GM19324 (cell line): Measurements from ENCODE around the gene INHBE.
"Not testable (repeated sequence)": the region's sequence is repeated elsewhere in the genome, so short reads cannot be mapped to it uniquely, and the experiment has no call there.

Experiments used
- ATAC-seq: cut with Tn5 transposase; IDR thresholded peaks from one replicate; pipeline ENCODE4 v1.9.1; 2021; ENCODE audit warnings: mild to moderate bottlenecking, moderate library complexity; ENCODE audit not compliant: unreplicated experiment, low FRiP score

Gene INHBE

GRCh38 chr12:57439762-57440266, 15.3 kb upstream of the INHBE start:
- ATAC-seq = no peak

DNA sequence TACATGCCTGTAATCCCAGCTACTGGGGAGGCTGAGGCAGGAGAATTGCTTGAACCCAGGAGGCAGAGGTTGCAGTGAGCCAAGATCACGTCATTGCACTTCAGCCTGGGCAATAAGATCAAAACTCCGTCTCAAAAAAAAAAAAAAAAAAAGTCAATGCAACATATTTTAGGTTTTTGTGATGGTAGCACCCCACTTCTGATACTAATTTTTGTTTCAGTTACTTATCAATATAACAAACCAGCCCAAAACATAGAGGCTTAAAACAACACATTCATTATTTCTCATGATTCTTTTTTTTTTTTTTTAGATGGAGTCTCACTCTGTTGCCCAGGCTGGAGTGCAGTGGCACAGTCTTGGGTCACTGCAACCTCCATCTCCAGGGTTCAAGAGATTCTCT, 13.7 kb upstream of the INHBE start:
- ATAC-seq = not testable (repeated sequence)

GRCh38 chr12:57441846-57442427, 13.2 kb upstream of the INHBE start:
- ATAC-seq = no peak

DNA sequence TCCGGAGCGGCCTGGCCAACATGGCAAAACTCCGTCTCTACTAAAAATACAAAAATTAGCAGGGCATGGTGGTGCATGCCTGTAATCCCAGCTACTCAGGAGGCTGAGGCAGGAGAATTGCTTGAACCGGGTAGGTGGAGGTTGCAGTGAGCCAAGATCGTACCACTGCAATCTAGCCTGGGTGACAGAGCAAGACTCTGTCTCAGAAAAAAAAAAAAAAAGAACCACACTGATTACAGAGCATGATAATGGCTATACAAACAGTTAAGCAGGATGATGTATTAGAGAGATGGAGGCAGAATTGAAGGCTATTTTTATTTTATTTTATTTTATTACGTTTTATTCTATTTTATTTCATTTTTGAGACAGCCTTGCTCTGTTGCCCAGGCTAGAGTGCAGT, 10.8 kb upstream of the INHBE start:
- not testable (repeated sequence) for ATAC-seq

DNA sequence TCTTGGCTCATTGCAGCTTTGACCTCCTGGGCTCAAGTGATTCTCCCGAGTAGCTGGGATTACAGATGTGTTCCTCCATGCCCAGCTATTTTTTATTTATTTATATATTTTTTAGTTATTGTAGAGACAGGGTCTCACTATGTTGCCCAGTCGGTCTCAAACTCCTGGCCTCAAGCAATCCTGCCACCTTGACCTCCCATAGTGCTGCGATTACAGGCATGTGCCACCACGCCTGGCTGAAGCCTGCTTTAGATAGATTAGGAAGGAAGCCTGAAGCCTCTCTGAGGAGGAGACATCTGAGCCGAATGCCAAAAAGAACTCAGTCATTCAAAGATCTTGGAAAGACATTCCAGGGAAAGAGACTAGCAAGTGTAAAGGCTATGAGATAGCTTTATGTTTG, 10.4 kb upstream of the INHBE start:
- no peak for ATAC-seq

DNA sequence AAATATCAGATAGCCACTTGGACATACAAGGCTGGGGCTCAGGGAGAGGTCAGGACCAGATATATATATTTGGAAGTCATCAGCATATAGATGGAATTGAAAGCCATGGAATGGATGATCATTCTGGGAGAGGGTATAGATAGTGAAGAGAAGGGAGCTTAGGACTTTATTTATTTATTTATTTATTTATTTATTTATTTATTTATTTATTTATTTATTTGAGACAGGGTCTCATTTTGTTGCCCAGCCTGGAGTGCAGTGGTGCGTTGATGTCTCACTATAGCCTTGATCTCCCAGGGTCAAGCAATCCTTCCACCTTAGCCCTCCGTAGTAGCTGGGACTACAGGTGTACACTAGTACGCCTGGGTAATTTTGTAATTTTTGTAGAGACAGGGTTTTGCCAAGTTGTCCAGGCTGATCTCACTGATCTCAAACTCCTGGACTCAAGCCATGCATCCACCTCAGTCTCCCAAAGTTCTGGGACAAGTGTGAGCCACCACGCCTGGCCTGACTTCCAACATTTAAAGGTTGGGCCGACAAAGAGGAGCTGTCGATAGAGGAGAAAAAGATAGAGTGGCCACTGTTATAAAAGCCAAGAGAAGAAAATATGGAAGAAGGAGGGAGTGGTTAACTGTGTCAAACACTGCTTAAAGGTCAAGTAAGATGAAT, 8.7 kb upstream of the INHBE start:
- no peak for ATAC-seq

GRCh38 chr12:57448669-57449068, 6.4 kb upstream of the INHBE start:
- no peak for ATAC-seq

DNA sequence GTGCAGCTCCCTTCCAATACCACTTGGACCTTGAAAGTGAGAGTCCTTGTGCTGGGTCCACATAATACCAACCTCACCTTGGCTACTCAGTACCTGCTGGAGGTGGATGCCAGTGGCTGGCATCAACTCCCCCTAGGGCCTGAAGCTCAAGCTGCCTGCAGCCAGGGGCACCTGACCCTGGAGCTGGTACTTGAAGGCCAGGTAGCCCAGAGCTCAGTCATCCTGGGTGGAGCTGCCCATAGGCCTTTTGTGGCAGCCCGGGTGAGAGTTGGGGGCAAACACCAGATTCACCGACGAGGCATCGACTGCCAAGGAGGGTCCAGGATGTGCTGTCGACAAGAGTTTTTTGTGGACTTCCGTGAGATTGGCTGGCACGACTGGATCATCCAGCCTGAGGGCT, 5.7 kb upstream of the INHBE start:
- no peak for ATAC-seq

GRCh38 chr12:57450057-57450456, 5.0 kb upstream of the INHBE start:
- ATAC-seq = no peak

DNA sequence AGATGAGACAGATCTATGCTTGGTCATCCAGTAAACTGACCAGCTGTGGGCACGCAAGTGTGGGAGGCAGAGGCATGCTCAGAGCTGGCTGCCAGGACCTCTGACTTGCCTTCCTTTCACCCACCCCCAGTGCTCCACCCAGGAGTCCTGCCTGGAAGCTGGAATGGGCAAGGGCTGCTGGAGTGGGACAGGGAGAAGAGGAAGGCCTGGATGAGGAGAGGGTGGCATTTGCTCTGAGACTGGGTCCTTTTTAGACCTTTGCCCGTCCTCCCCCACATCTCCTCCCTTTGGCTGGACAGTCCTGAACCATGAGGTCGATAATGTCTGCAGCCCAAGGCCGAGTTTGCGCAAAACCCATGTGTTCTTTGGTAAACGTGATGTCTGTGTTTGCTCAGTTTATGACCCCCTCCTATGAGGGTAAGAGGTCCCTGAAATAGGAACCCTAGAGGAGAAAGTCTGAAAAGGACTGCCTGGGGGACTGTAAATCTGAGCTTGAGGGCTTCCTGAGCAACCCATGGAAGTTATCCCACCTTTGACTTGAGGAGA, 3.8 kb upstream of the INHBE start:
- no peak for ATAC-seq

DNA sequence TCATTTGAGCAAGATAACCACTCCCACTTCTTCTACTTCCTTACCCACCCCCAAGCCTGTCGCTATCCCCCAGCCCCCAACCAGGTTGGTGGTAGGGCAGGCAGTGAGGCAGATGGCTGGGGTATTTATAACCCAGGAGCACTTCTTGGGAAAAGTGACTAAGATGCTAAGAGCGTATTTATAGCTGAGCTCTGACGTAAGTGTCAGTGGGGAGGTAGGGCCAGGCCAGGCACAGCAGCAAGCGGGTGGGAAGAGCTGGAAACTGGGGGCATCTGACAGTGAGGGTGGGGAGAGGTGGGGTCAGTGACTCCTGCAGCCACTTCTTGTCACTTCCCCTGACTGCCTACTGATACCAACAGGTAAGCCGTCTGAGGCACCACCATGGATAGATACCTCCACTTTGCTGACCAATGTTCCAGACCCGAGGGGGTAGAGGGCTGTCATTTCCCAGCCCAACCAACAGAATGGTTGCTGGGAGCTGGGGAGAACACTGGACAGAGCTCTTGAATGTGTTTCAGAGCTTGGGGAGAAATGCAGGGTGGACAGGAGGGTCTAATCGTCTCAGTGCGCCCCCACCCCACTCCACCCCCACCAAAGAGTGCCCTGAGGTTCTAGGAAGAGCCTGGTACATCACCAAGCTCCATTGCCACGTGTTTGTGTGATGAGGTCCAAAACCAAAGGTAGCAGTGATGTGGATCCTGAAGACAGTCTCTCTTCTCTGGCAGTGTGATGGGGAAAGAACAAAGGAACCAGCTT, 2.7 kb upstream of the INHBE start:
- ATAC-seq = no peak

- ATAC-seq = no peak
Observed at GRCh38 chr12:57452937-57453509, 2.1 kb upstream of the INHBE start.

DNA sequence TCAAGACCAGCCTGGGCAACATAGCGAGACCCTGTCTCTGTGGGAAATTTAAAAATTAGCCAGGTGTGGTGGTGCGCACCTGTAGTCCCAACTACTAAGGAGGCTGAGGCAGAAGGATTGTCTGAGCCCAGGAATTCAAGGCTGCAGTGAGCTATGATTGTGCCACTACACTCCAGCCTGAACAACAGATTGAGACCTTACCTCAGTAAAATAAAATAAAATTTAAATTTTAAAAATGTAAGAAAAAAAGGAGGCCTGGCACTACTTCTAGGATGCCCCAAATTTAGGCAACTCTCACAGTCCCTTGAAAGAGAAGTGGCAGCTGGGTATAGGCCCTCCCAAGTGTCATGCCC, 918 bp upstream of the INHBE start:
- ATAC-seq = no peak

GRCh38 chr12:57455374-57456144, 452 bp downstream of the INHBE start:
- ATAC-seq = no peak

DNA sequence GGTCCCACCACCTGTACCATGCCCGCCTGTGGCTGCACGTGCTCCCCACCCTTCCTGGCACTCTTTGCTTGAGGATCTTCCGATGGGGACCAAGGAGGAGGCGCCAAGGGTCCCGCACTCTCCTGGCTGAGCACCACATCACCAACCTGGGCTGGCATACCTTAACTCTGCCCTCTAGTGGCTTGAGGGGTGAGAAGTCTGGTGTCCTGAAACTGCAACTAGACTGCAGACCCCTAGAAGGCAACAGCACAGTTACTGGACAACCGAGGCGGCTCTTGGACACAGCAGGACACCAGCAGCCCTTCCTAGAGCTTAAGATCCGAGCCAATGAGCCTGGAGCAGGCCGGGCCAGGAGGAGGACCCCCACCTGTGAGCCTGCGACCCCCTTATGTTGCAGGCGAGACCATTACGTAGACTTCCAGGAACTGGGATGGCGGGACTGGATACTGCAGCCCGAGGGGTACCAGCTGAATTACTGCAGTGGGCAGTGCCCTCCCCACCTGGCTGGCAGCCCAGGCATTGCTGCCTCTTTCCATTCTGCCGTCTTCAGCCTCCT, 1.1 kb downstream of the INHBE start:
- ATAC-seq = no peak

DNA sequence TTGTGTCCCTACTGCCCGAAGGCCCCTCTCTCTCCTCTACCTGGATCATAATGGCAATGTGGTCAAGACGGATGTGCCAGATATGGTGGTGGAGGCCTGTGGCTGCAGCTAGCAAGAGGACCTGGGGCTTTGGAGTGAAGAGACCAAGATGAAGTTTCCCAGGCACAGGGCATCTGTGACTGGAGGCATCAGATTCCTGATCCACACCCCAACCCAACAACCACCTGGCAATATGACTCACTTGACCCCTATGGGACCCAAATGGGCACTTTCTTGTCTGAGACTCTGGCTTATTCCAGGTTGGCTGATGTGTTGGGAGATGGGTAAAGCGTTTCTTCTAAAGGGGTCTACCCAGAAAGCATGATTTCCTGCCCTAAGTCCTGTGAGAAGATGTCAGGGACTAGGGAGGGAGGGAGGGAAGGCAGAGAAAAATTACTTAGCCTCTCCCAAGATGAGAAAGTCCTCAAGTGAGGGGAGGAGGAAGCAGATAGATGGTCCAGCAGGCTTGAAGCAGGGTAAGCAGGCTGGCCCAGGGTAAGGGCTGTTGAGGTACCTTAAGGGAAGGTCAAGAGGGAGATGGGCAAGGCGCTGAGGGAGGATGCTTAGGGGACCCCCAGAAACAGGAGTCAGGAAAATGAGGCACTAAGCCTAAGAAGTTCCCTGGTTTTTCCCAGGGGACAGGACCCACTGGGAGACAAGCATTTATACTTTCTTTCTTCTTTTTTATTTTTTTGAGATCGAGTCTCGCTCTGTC, 1.8 kb downstream of the INHBE start:
- no peak for ATAC-seq

DNA sequence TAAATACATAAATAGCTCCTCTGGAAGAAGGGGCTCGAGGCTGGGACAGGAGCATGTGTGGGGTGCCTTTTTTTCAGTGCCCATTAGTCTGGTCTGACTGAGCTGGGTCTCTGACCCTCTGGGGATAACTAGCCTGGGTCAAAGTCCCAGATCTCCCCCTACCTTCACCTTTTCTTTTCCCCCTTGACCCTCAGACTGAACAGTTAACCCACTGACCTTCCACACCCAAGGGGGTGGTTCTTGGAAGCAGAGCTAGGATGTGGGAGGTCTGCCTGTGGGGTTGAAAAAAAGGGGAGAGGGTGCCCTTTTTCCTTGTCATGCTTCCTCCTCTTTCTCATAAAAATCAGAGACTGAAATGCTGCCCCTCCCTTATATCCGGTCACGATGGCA, 3.6 kb downstream of the INHBE start:
- no peak for ATAC-seq

DNA sequence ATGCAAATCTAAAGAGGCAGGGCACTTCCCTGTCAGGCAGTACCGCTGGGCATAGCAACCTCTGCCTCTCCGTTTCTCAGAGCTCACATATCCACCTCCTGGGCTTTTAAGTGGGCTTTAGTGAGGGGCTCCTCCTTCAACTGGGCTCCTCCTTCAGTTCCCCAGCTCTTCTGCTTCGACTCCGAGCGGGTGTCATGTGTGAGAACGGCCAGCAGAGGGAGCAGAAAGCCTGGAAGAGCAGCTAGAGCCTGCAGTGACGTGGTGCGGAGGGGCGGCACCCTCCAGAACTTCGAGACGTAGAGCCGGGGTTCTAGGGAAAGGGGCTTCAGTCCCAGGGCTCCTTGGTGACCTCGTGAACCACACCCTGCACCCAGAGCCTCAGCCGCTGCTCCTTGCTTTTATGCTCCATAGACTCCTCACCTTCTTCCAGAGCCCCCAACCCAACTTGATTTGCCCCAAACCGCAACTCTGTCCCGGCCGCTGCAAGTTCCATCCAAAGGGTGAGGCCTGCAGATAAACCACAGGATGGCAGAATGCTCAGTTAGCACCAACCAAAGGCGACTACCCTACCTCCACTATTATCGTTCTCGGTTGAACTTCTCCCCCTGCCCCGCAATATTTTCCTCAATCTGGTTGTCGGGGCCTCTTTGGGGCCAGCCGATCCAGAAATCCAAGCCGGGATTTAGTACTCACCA, 4.1 kb downstream of the INHBE start:
- peak; percentile 47 for ATAC-seq
